Occipital lobe (tissue), 2 donors: ENCODE results near the gene OR2S2. TPM values are rescaled to one million over a fixed set of nuclear protein-coding genes. Genes with fewer than 3 reads are reported as not detected.

Experiments used
- DNase-seq: peaks from one replicate; lab custom pipeline; 2025; lab: John Stamatoyannopoulos, UW
- total RNA-seq: library from RNA; depleted of rRNA; stranded (reverse); fragments of >200 nt; gene quantifications from one replicate; pipeline ENCODE4 v1.2.3, GENCODE V29; 2014

OR2S2 gene
- total RNA-seq, 1 donor from 2014 or later: not detected

GRCh38 chr9:35962126-35962906 lies 4.4 kb upstream of the OR2S2 start:
- no peak for DNase-seq

- DNase-seq: no peak
Measured at GRCh38 chr9:35960039-35960655, 2.2 kb upstream of the OR2S2 start.

DNA sequence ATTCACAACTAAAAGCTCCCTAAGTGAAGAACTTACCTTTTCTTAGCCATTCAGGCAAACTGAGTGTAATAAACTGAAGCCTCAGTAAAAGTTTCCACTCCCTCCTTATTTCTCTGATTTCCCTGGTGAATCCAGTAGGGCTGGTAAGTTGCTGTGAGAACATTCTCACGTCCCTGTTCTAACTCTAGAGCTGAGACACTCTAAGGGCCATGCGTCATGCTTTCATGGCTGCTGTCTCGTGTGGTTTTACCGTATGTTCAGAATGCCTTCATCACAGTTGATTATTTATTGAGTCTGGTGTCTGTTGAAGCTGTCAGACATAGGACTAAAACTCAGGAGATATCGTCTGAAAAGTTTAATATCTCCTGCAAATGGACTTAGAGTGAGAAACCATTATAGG lies 1.3 kb downstream of the OR2S2 start:
- DNase-seq: no peak

- peak; percentile 34 for DNase-seq
Measured at GRCh38 chr9:35954942-35955546, 2.9 kb downstream of the OR2S2 start.

DNA sequence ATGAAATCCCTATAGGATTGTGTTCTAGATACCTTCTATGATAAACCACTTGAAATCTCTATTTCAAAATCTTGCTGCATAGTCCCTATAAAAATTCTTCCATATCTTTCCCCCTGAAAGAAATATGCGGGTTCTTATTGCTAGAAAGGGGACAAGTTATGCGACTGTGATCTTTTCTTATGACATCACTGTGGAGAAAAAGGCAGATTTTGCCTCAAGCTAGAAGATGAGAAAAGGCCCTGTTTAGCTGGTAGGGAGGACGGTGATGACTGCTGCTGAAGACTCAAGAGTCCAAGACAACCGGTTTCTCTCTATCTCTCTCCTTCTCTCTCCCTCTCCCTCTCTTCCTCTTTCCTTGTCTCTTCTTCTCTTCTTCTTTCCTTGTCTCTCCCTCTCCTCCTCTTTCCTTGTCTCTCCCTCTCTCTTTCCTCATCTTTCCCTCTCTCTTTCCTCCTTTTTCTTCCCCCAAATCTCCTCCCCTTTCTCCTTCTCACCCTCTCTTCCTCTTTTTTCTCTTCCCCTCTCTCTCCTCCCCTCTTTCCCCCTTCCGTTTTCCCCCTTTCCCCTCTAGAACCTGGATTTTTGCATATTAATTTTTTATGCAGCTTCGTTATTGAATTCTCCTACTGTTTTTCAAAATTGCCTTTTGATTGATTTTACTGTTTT lies 5.3 kb downstream of the OR2S2 start:
- no peak for DNase-seq

GRCh38 chr9:35951736-35952135 lies 6.2 kb downstream of the OR2S2 start:
- DNase-seq: no peak

DNA sequence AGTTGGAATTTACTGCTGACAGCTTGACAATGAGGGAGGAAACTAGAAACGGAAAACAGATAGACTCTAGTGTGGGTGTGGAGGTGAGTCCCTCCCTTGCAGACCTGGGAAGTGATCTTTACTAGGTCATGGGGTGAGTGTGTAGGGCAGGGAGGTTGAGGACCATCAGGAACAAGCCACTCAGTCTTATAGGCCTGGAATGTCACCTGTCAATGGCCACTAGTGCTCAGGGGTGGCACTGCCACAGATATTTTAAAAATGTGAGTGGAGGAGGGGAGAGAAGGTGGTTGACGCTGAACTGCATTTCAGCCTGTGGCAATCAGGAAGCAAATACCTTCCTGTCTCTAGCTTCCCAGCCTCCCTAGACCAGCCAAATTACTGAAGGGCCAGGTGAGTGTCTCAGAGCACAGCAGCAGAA lies 9.0 kb downstream of the OR2S2 start:
- DNase-seq: no peak

DNA sequence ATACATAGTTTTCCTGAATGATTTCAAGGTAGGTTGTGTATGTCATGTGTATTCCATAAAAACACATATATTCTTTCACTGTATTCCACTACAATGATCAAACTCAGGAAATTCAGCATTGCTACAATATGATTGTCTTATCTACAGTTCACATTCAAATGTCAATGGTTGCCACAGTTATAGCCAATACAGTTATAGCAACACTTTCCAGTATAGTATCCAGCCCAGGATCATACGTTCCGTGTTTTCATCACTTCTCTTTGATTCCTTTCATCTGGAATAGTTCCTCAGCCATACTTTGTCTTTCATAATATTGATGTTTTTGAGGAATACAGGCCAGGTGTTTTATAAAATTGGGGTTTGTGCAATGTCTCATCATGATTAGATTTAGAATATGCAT lies 9.5 kb downstream of the OR2S2 start:
- no peak for DNase-seq

GRCh38 chr9:35945341-35946018 lies 12.5 kb downstream of the OR2S2 start:
- peak; percentile 13 for DNase-seq

- no peak for DNase-seq
Measured at GRCh38 chr9:35944841-35945240, 13.1 kb downstream of the OR2S2 start.

GRCh38 chr9:35944173-35944572 lies 13.8 kb downstream of the OR2S2 start:
- no peak for DNase-seq

DNA sequence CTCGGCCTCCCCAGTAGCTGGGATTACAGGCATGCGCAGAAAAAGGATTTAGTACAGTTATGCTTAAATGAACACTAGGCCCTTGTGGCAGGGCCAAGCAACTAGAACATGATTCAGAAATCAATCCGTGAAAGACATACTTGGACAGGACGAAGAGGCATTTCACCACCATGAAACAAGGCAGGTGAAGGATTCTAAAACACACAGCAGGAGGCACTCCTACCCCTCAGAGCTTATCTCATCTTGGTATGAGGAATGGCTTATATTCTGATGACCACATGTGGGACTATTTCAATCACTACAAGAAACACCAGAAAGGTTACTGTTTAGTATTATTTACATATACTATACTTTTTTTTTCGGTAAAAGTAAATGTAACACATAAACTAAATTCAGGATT lies 15.7 kb downstream of the OR2S2 start:
- DNase-seq: no peak

- no peak for DNase-seq
Measured at GRCh38 chr9:35940458-35941407, 17.2 kb downstream of the OR2S2 start.

GRCh38 chr9:35939679-35940250 lies 18.2 kb downstream of the OR2S2 start:
- DNase-seq: no peak

DNA sequence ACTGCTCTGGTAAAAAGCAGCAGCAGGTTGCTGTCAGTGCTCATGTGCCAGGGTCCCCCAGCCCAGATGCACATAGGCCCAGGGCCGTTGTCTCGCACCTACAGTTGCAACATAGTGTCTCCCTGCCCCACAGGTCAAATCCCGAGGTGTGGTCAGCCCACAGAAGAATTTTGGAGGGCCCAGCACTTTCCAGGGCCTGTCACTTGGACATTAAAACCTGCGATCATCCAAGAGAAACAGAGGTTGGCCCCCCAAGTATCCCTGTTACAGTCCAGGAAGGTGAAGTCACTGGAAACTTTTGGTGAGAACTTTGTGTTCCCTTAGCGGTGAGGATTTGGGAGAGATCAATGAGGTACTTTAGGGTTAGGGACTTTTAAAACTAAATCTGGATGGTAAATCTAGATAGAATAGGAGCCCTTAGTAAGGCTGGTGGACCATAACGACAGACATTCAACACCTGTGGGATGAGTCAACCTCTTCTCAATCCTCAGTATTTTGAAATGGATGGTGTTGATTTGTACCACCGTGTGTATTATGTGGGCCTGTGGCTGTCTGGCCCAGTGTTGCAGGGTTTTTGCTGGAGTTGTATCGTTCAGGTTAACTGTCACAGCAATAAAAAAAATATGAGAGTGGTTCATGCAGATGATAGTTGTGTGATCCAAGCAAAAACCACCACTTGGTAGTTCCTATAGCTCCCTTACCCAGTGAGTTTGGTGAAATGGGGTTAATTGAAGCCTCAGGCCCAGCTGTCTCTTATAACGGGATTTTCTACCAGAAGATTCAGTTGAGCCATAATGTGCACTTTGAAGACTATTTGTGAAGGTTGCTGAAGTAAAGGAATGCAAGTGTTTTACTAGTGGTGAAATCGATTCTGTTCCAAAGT lies 19.2 kb downstream of the OR2S2 start:
- no peak for DNase-seq

DNA sequence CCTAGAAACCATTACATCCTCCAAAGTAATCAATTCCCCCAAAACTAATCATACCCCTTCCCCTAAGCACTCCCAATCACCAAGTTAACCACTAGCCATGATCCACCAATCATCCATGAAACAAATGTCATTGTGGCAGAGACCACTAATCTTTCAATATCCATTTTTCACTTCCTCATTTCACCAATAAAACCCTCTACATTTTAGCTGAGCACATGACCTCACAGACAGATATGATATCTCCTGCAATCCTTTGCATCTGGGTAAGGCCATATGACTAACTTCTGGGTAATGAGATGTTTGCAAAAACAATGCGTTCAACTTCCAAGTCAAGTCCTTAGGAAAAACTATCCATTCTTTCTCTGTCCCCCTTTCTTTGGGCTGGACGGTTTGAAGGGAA lies 20.7 kb downstream of the OR2S2 start:
- DNase-seq: no peak

DNA sequence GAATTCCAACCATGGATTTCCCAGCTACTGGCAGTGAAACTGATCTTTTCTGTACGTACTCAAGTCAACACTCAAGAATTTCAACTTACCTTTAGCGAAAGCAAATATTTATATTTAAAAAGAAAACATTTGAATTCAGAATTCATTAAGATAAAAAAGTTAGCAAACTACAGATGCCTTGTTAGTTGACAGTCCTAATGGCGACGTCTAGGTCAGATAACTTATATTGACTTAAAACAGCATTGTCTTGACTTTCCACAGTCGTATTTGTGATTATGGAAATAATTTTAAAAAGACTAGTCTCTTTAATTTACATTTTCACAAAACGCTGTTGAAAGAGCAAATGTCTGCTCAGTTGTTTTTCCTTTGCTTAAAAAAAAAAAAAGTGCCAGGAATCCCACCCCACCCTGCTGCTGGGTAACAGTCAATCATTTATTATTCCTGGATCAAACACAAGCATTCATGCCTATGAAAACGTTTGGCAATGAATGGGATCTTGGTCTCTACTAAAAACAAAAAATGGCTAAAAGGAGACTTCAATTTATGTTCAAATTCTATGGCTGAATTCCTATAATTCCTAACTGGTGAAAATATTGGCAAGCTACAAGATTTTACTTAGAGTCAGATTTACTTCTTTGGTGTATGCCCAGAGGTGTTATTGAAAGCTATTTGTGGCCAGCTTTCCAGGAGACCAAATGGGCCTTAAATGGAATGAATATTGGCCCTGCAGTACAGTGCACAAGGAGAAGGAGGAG lies 22.0 kb downstream of the OR2S2 start:
- no peak for DNase-seq

DNA sequence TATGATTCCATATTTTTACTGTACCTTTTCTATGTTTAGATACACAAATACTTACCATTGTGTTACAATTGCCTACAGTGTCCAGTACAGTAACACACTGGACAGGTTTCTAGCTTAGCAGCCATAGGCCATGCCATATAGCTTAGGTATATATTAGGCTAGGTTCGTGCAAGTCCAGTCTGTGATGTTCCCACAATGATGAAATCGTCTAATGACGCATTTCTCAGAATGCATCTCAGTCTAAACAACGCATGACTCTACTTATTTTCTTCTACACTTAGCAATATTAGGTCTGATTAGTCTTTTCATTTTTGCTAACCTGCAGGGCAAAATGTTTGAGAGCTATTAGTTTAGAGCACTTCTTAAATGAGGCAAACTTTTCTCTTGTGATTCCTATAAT lies 22.7 kb downstream of the OR2S2 start:
- DNase-seq: no peak
